Measurements from ENCODE around the gene CYP26A1.

CYP26A1 gene, protein sequence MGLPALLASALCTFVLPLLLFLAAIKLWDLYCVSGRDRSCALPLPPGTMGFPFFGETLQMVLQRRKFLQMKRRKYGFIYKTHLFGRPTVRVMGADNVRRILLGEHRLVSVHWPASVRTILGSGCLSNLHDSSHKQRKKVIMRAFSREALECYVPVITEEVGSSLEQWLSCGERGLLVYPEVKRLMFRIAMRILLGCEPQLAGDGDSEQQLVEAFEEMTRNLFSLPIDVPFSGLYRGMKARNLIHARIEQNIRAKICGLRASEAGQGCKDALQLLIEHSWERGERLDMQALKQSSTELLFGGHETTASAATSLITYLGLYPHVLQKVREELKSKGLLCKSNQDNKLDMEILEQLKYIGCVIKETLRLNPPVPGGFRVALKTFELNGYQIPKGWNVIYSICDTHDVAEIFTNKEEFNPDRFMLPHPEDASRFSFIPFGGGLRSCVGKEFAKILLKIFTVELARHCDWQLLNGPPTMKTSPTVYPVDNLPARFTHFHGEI

DNA sequence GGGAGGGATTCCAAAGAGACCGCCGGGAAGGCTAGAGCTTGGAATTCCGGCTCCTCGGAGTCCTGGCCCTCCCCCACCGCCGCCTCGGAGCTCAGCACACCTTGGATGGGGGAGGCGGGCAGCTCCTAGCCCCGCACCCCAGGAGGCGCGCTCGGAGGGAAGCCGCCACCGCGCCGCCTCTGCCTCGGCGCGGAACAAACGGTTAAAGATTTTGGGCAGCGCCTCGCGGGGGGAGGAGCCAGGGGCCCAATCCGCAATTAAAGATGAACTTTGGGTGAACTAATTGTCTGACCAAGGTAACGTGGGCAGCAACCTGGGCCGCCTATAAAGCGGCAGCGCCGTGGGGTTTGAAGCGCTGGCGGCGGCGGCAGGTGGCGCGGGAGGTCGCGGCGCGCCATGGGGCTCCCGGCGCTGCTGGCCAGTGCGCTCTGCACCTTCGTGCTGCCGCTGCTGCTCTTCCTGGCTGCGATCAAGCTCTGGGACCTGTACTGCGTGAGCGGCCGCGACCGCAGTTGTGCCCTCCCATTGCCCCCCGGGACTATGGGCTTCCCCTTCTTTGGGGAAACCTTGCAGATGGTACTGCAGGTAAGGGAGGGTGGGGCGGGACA, at the start of gene CYP26A1:
TSS of gene CYP26A1 (plus strand) at position 355 of the 608 bp plus-strand sequence. CDS start at position 397, 42 bp downstream.
- DNase-seq = no peak

DNA sequence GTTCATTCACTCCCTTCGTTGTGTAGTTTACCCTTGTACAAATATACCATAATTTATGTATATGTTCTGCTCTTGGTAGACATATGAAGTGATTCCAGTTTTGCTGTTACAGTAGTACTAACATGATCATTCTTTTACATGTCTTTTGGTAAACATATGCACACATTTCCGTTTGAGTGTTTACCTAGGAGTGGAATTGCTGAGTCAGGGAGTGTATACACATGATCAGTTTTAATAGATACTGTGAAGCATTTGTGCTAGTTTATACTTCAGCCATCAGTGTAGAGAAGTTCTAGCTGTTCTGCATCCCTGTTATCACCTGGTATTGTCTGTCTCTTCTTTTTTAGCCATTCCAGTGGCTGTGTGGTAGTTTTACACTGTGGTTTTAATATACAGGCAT, 47.6 kb upstream of the CYP26A1 start:
- no peak for DNase-seq

DNA sequence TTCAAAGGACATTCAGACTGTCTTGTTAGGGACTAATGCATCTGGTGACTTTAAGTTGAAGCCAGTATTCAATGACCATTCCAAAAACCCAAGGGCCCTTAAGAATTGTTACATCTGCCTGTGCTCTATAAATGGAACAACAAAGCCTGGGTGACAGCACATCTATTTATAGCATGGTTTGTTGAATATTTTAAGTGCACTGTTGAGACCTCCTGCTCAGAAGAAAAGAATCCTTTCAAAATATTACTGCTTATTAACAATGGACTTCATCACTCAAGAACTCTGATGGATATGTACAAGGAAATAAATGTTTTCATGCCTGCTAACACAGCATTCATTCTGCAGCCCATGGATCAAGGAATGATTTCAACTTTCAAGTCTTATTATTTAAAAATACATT, 46.2 kb upstream of the CYP26A1 start:
- DNase-seq = no peak

DNA sequence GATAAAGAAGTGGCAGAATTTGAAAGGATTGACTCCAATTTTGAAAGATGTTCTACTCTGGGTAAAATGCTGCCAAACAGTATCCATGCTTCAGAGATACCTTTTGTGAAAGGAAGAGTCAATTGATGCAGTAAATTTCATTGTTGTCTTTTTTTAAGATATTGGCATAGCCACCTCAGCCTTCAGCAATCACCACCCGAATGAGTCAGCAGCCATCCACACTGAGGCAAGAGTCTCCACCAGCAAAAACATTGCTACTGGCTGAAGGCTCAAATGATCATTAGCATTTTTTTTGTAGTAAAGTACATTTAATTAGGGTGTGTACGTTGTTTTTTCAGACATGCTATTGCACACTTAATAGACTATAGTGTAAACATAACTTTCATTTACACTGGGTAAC, 44.8 kb upstream of the CYP26A1 start:
- DNase-seq = no peak

DNA sequence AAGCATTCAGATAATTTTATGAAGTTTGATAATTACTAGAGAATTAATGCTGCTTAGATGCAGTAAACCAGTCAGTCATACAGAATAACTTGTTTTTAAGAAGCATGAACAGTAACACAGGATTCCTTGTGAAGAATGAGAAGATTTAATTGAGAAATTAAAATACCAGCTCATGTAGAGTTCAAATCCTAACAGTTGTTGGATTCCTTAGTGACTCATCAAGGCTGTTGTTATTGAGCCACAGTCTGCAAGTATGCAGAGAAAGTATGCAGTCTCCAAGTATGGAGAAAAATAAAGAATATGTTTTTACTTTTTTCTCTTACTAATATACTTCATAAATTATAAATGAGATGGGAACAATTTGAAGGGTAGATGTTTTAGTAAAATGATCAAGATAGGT, 43.3 kb upstream of the CYP26A1 start:
- DNase-seq = no peak

DNA sequence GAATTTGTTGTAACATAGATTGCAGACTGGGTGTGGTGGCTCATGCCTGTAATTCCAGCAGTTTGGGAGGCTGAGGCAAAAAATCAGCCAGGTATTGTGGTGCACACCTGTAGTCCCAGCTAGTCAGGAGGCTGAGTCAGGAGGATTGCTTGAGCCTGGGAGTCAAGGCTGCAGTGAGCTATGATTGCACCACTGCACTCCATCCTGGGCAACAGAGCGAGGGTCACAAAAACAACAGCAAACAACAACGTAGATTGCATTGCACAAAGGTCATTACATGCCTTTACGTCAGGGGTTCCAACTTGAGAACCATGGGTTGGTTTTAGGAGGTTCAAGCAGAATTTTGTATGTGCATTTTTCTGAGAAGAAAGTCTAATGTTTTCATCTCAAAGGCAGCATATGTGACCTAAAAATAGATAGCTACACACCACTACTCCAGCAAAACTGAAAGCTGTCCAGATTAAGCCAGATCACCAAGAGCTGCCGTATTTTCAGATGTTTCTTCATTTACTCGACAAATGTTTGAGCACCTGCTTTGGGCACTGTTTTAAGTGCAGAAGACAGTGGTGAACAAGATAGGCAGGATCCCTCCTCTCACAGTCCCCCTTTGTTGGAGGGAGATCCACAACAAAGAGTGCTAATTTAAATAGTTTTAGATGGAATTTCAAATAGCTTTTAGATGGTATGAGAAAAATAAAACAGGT, 41.4 kb upstream of the CYP26A1 start:
- DNase-seq = no peak

DNA sequence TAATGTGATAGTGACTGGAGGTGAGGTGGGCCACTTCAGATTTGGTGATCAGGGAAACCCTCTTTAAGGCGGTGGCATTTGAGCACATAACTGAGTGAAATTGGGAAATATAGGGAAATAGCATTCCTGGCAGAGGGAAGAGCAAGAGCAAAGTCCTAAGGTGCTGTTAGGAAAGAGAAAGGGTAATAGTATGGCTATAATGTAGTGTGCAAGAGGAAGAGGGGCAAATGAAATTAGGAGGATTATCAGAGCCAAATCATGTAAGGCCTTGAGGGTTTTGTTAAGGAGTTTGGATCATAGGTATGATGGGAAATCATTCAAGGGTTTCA, 40.9 kb upstream of the CYP26A1 start:
- DNase-seq = no peak

DNA sequence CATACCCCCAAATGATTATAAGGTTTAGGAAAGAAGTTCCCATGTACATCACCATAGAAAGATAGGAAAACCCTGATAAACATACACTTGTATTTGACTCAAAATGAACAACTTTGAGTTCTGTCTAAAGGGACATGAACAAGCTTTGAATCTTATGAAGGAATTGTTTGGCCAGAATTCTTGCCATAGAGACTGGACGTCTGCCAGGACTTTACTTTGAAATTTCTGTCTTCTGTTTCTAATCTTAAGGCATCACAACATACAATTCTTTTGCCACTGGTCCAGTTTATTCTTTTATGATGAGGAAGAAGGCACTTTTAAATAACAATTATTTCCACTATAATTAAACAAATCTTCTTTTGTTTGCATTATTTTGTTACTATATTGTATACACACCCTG, 39.3 kb upstream of the CYP26A1 start:
- no peak for DNase-seq

DNA sequence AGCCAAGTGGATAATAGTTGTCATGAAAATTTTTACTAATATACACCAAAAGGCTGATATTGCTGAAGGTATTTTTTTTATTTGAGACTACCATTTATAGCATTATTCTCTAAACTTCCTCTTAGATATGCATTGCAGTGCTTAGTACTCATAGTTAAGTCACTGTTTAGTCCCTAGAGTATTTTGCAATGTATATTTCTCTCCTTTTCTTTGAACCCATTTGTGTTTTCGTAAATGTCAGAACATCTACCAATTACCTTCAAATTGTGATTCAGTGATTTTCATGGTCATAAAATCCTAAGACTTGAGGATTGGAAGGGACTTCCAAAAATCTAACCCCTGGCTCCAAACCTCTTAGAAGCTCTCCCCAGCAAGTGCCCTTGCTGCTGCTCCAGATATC, 34.6 kb upstream of the CYP26A1 start:
- no peak for DNase-seq

DNA sequence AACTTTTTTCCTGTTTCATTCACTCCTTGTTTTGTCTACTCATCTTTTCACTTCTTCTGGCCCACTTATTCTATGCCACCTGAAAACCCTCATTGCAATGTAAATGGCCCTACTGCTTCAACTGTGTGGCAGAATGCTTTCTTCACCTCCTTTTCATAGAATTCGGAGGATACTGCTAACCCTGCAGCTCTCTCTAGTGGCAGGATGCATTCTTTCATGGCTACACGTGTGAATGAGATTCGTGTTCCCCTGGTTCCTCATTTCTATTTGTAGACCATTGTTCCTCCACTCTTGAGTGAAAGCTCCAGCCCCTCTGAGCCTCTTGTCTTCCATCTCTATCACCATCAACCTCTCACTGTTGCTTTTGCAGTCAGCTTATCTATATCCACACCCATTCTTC, 34.0 kb upstream of the CYP26A1 start:
- no peak for DNase-seq

DNA sequence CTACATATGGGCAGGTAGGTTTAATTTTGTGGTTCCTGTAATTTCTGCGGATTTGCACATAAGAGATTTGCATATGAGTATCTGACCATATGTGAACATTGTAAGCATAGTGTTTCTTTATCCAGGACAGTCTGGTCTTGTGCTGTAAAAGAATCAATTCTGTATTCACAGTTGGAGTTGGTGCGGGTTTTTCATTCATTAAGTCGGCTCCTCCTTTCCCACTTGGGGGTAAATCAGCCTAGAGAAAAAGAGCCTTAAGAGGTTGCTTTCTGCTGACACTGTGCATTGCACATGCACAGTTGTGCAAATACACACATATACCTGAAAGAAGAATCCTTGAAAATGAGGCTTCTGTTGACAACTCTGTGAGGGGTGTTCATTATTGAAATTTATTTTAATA, 19.2 kb upstream of the CYP26A1 start:
- DNase-seq = no peak

DNA sequence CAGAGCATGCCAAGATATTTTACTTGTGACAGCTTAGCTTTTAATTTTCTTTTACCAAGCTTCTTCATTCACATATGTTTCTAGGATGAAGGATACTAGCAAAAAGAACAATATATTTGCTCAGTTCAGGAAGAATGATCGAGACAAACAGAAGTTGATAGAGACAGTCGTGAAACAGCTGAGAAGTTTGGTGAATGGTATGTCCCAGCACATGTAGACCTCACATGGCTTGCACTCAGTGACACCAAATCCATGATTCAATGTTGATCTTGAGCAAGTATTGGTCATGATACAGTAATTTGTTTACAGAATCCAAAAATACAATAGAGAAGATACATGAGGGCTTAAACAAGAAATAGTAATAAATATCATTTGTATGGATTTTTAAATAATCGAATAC, 15.6 kb upstream of the CYP26A1 start:
- DNase-seq = no peak

DNA sequence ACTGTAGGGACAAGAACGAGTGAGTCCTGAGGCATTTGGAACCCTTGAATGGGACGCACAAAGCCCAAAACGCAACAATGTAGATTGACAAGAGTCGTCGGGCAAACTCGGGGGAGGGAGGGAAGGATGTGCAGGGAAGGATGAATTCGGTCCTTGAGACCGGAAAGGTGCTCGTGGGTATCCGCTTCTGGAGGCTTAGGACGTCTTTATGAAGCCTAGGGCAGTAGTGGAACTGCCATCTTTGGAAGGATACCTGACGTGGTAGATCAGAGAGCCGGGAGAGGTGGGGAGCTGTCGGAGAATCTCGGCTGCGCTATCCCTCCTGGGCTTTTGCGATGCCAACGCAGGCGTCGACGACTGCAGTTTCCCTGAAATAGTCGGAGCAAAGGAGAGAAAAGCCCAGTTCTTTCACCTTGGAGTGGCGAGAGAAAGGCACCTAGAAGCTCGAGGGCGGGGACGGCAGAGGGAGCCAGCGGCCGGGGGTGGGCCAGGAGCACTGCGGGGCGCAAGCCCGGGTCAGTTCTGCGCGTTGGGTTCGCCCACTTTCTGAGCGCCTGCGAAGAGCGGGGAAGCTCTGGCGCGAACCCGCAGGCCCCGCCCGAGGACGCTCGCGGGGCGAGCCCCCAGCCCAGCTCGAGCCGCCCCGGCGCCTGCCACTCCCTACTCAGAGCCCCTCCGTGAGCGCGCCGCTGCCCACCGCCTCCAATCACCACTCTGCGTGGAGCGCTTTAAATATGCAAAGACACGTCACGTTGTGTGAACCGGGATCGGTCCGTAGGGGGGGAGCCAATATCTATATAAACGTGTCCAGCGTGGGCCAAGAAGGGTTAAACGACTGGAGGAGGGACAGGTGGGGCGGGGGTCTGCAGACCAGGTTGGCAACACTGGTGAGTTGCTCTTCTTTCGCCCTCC, 13.5 kb upstream of the CYP26A1 start, which contains the start of gene CYP26C1:
TSS of gene CYP26C1 (plus strand) at position 824 of the 912 bp plus-strand sequence. CDS start 466 bp downstream, outside the sequence.
- DNase-seq = no peak

DNA sequence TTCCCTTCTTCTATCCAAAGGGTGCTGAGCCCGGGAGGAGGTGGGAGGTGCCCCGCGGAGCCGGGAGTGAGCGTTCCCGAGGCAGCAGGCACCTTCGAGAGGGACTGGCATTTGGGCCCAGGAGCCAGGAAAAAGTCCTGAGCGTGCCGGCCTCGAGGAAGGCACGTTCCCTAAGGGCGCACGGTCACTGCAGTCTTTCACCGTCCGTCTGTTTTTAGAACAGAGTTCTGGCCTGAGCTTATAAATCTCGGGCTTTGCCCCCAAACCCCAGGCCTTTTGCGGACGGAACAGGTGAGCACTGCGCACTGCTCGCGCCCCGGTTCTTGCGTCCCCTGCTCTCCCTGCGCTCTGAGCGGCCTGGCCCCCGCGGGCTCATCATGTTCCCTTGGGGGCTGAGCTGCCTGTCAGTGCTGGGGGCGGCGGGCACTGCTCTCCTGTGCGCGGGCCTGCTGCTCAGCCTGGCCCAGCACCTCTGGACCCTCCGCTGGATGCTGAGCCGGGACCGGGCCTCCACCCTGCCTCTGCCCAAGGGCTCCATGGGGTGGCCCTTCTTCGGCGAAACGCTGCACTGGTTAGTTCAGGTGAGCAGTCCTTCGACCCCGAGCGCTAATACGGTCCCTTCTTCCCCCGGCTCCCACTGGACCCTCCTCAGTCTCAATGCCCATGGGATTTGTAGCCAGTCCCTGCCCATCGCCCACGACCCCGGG, 12.7 kb upstream of the CYP26A1 start:
- DNase-seq = no peak

DNA sequence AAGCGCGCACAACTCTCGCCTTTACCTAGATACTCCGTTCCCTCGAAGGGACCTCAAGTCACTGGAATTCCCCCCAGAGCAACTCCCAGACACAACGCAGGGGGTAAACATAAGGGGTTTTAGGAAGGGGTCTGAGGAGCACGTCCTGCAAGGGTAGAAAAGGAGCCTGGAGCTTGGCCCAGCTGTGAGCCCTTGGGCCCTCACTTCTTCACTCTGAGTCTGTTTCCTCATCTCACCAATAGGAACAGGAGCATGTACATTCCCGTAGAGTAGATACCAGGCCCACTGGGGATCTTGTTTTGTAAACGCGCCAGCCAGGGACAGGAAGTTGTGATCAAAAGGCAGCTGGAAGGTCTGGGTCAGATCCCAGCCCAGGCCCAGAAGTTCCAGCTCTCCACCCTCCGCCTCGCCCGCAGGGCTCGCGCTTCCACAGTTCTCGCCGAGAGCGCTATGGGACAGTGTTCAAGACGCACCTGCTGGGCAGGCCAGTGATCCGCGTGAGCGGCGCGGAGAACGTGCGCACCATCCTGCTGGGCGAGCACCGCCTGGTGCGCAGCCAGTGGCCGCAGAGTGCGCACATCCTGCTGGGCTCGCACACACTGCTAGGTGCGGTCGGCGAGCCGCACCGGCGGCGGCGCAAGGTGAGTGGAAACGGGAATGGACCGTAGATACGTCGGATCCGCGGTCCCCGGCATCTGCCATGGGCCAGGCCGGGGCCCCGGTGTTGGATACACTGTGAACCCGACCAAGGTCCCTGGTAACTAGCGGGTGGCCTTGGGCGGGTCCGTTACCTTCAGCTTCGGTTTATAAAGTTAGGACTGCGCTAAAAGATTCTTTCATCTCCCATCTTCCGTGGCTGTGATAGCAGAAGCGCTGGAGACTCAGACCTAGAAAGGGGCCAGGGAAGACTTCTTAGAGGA, 11.8 kb upstream of the CYP26A1 start:
- no peak for DNase-seq

DNA sequence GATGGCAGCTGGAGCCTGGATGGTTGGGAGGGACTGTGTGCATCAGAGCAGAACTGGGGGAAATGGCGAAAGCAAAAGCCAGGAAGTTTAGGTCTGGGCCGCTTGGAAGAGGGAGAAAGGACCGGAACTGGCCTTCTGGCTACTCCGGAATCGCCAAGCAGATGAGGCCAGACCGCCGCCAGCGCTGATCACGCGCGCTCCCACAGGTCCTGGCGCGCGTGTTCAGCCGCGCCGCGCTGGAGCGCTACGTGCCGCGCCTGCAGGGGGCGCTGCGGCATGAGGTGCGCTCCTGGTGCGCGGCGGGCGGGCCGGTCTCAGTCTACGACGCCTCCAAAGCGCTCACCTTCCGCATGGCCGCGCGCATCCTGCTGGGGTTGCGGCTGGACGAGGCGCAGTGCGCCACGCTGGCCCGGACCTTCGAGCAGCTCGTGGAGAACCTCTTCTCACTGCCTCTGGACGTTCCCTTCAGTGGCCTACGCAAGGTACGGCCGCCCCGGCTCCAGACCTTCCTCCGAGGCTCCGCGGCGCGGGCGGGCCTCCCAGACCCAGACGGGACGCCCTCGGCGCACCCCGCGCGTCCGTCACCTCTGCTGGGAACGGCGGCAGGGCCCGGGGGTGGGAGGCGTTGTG, 11.1 kb upstream of the CYP26A1 start:
- DNase-seq = no peak

DNA sequence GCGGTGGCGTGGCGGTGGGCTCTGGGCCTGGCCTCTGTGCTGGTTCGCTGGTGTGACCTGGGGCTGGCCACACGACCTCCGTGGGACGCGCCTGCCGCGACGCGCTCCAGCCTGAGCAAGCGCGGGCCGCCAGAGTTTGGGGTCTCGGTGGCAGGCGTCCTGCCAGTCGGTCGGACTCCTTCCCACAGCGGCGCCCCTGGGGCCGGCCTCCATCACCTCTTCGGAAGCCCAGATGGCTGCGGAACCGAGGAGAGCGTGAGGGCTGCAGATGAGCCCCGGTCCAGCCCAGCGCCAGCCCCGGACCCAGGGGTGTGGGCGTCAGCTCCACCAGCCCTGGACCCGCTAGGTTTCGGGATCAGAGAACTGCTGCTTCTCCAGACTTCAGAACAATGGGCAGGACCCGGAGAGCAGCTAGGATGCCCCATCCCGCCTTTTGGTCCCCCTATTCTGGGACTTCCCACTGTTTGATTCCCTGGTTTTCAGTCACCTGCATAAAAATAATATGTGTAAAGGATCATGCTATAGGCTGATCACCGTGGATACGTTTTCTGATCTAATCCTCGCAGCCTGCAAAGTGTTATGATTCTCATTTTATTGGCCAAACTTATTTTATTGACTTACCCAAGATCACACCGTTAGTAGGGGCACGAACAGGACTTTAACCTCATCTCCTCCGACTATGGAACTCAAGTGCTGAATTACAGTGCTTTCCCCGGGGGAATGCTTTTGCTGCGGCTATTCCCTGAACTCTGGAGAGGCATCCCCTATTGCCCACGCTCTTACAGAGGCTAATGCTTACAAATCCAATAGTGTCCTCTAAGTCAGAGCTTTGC, 10.3 kb upstream of the CYP26A1 start:
- no peak for DNase-seq

DNA sequence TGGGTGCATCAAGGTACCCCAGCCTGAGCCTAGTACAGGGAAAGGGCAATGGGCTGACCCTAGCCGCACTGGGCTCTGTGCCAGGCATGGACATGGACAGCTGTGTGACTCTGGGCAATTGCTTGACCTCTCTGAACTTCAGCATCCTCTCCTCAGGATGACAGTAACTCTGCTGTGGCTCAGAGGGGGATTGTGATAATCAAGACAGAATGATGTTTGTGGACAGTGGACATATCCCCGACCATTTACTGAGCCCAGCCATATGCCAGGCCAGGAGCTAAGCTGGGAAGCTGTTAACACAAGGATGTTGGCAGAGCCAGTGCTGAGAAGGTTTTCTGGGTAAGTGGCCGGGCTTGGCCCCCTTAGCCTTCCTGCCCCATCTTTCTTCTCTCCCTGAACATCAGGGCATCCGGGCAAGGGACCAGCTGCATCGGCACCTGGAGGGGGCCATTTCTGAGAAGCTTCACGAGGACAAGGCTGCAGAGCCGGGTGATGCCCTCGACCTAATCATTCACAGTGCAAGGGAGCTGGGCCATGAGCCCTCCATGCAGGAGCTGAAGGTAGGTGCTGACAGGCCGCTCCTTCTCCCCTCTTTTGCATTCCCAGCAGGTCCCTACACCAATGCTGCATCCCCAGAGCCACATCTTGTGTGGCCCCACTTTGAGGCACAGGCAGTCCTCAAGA, 9.6 kb upstream of the CYP26A1 start:
- DNase-seq = no peak
